AG04449 (cell line): ENCODE results near the gene GDF9.

Experiments used
- CTCF ChIA-PET: fragments of 350-600 bp; formaldehyde crosslinking; extraction: SDS; loops from one replicate; lab custom pipeline; 2021; ENCODE audit warnings: antibody characterized with exemption; lab: Yijun Ruan, JAX
- POLR2A ChIA-PET: fragments of 400-600, 350-600 bp; formaldehyde crosslinking; extraction: SDS; loops from one replicate; lab custom pipeline; 2020; ENCODE audit warnings: antibody characterized with exemption, inconsistent platforms; lab: Yijun Ruan, JAX
- DNase-seq: peaks from one replicate; pipeline ENCODE4 v3.0.0-alpha.2; 2010; ENCODE audit warnings: low read depth, low spot score
- H3K4me3 ChIP-seq: 2 replicates; pipeline ENCODE4 v1.5.1; 2011; ENCODE audit warnings: low read depth, mild to moderate bottlenecking, control low read depth, low read length
- TF ChIP-seq, protein P1 (sequence below): IDR thresholded peaks from one replicate; pipeline ENCODE4 v1.5.1; 2011; ENCODE audit warnings: mild to moderate bottlenecking, moderate library complexity, low read length, control low read depth, inconsistent platforms; ENCODE audit not compliant: insufficient read depth; ENCODE audit errors: missing control alignments

GDF9 gene

GRCh38 chr5:132820162-132820754 is 46.0 kb downstream of the GDF9 start:
- TF ChIP-seq, protein P1, sequence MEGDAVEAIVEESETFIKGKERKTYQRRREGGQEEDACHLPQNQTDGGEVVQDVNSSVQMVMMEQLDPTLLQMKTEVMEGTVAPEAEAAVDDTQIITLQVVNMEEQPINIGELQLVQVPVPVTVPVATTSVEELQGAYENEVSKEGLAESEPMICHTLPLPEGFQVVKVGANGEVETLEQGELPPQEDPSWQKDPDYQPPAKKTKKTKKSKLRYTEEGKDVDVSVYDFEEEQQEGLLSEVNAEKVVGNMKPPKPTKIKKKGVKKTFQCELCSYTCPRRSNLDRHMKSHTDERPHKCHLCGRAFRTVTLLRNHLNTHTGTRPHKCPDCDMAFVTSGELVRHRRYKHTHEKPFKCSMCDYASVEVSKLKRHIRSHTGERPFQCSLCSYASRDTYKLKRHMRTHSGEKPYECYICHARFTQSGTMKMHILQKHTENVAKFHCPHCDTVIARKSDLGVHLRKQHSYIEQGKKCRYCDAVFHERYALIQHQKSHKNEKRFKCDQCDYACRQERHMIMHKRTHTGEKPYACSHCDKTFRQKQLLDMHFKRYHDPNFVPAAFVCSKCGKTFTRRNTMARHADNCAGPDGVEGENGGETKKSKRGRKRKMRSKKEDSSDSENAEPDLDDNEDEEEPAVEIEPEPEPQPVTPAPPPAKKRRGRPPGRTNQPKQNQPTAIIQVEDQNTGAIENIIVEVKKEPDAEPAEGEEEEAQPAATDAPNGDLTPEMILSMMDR: peak; percentile 82
- DNase-seq: peak; percentile 37
- H3K4me3 ChIP-seq: no peak overlapping the region
- CTCF ChIA-PET: interaction anchor here (0.7 to 14.0 kb wide), 67 partner anchors 9 to 639 kb away, joined by 3 to 317 read pairs (median 6); partner anchors contain the start of genes CCNI2, IL13, KIF3A and SHROOM1
- POLR2A ChIA-PET: interaction anchor here (1.0 kb wide), 1 partner anchor 11 kb away, joined by 3 read pairs; no protein-coding TSS in a partner anchor

DNA sequence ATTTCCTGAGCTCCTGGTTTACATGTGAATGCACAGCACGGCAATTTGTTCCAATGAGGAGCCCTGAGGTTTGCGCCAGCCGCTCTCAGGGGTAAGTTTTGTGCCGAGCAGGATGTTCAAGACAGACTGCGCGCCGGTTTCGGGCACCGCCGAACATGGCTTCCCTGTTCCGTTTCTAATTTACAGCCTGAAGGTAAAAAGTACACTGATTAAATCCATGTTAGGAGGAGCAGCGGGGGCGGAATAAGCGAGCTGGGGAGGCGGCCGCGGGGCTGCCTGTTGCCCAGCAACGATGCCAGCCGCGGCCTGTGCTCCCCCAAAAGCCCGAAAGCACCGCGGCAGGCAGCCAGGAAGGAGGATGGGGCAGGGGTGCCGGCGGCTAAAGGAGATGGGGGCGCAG is 46.8 kb downstream of the GDF9 start:
- TF ChIP-seq, protein P1: no peak
- ChIA-PET POLR2A (interaction anchor here (1.0 kb wide), 1 partner anchor 12 kb away, joined by 3 read pairs; no protein-coding TSS in a partner anchor), CTCF (interaction anchor here (0.7 to 14.0 kb wide), 59 partner anchors 10 to 638 kb away, joined by 3 to 317 read pairs (median 7); partner anchors contain the start of genes CCNI2, IL13, KIF3A and SHROOM1)
- no peak overlapping the region for H3K4me3 ChIP-seq
- DNase-seq: no peak

DNA sequence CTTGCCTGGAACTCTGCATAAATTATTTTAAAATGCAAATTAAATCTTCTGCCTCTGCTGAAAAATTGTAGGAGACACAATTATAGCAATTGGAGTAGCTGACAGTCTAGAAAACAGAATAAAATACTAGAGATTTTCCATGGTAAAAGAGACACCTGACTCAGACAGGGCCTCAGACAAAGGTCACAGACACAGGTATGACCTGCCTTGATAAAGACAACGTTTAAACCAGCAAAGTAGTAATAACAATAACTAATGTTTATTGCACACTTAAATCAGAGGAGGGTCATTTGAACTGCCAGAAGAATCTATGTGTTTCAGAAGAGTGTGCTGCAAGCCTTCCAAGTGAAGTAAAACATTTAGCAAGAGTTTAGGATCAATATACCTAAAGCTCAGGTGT is 49.3 kb downstream of the GDF9 start:
- DNase-seq: no peak
- ChIA-PET CTCF (interaction anchor here (0.9 to 14.0 kb wide), 11 partner anchors 8 to 636 kb away, joined by 3 to 317 read pairs (median 4); partner anchors contain the start of genes CCNI2, GDF9, KIF3A and SHROOM1), POLR2A (no interaction called here)
- TF ChIP-seq, protein P1: no peak
- H3K4me3 ChIP-seq: no peak overlapping the region

DNA sequence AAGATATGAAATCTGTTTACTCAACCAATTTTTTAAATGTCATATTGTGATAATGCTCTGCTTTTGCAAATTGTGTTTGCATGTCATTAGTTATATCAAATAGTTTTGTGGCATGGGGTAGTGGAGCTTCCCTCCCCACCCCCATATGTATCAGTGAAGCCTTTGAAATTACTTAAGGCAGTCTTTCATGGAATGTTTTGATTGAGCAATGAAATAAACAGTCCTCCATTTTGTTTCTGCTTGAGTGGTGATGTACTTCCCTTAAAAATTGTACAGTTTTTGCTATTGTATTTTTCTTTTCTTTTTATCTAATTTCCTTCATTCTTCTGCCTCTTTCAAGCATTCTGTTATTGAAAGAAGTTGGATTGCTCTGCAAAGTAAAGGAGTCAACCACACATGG is 49.7 kb downstream of the GDF9 start:
- no peak for DNase-seq
- POLR2A ChIA-PET: no interaction called here
- H3K4me3 ChIP-seq: no peak overlapping the region
- TF ChIP-seq, protein P1: no peak
- CTCF ChIA-PET: interaction anchor here (1.0 to 14.0 kb wide), 7 partner anchors 7 to 635 kb away, joined by 3 to 317 read pairs (median 74); partner anchors contain the start of genes CCNI2 and SHROOM1

GRCh38 chr5:132816083-132816482 is 50.2 kb downstream of the GDF9 start:
- H3K4me3 ChIP-seq: no peak overlapping the region
- POLR2A ChIA-PET: no interaction called here
- no peak for DNase-seq
- TF ChIP-seq, protein P1: no peak
- CTCF ChIA-PET: interaction anchor here (1.0 to 14.0 kb wide), 6 partner anchors 14 to 430 kb away, joined by 3 to 317 read pairs (median 54); partner anchors contain the start of genes CCNI2 and SHROOM1

- H3K4me3 ChIP-seq: no peak overlapping the region
- CTCF ChIA-PET: interaction anchor here (1.5 to 14.0 kb wide), 5 partner anchors 14 to 429 kb away, joined by 5 to 317 read pairs (median 7); partner anchors contain the start of genes CCNI2 and SHROOM1
- DNase-seq: no peak
- TF ChIP-seq, protein P1: no peak
- POLR2A ChIA-PET: no interaction called here
These were observed 50.8 kb downstream of the GDF9 start for GRCh38 chr5:132815454-132815853.
